K562 (cell line): Measurements from ENCODE around the gene PPIH. TPM values are rescaled to one million over a fixed set of nuclear protein-coding genes. Genes with fewer than 3 reads are reported as not detected.

Source experiments
- CHD4 ChIP-seq: fragments of 200-600 bp; sonication (generic); IDR thresholded peaks from 3 replicates; pipeline ENCODE4 v1.6.1; 2012; ENCODE audit warnings: low read depth, mild to moderate bottlenecking, mixed read lengths, low read length, inconsistent platforms; ENCODE audit not compliant: insufficient read depth, insufficient replicate concordance, poor library complexity, severe bottlenecking
- EGR1 ChIP-seq: fragments of 450-650 bp; conservative IDR thresholded peaks from 2 replicates; pipeline ENCODE4 v1.6.1; 2017; ENCODE audit warnings: mild to moderate bottlenecking
- ETV6 ChIP-seq, 3 experiments: fragments of 150-350 bp in 1 of 3; sonication (generic) in 1 of 3; formaldehyde crosslinking in 1 of 3; IDR thresholded peaks; 2 replicates each; pipeline versions ENCODE4 v1.6.1 to v1.8.0; 2014 to 2022; ENCODE audit warnings: borderline replicate concordance in 2 of 3, low read depth in 2 of 3, antibody characterized with exemption in 1 of 3, low read length in 1 of 3, mild to moderate bottlenecking in 1 of 3, missing genetic modification reagents in 1 of 3
- HNRNPH1 ChIP-seq: fragments of 200-400 bp; formaldehyde crosslinking; optimal IDR thresholded peaks from 2 replicates; pipeline ENCODE3; 2017; ENCODE audit warnings: low read depth, mild to moderate bottlenecking, low read length, moderate library complexity
- NELFE ChIP-seq: IDR thresholded peaks from 2 replicates; pipeline ENCODE4 v1.6.1; 2011; ENCODE audit warnings: mild to moderate bottlenecking; ENCODE audit not compliant: insufficient read depth, insufficient read length
- NRF1 ChIP-seq, 2 experiments: fragments of 450-650 bp; IDR thresholded peaks in 1 of 2; conservative IDR thresholded peaks in 1 of 2; 2 replicates each; pipeline ENCODE4 v1.6.1; 2014; ENCODE audit warnings: mild to moderate bottlenecking in 2 of 2
- SMAD4 ChIP-seq: fragments of 250-450 bp; sonication (Bioruptor Pico); conservative IDR thresholded peaks from 2 replicates; pipeline ENCODE4 v1.8.0; 2021; ENCODE audit warnings: inconsistent platforms, mild to moderate bottlenecking, moderate library complexity
- SP1 ChIP-seq: sonication (generic); formaldehyde crosslinking; IDR thresholded peaks from 2 replicates; pipeline ENCODE4 v1.8.1; 2022; ENCODE audit warnings: mild to moderate bottlenecking, missing genetic modification reagents
- TRIM28 ChIP-seq: fragments of 450-650 bp; IDR thresholded peaks from 2 replicates; pipeline ENCODE4 v1.6.1; 2017
- WHSC1 ChIP-seq: IDR thresholded peaks from one replicate; pipeline ENCODE4 v1.6.1; 2012; ENCODE audit warnings: low read length, control low read depth, inconsistent platforms
- ZNF644 ChIP-seq: fragments of 200-800 bp; sonication (Bioruptor generic); IDR thresholded peaks from 2 replicates; pipeline ENCODE4 v1.6.1; 2016; ENCODE audit warnings: low read depth, missing genetic modification characterization, missing compliant biosample characterization
- ZNF695 ChIP-seq: fragments of 450-650 bp; formaldehyde crosslinking; IDR thresholded peaks from 2 replicates; pipeline ENCODE4 v1.4.0; 2020; ENCODE audit warnings: mild to moderate bottlenecking, moderate library complexity
- ZNF77 ChIP-seq: fragments of 250-450 bp; sonication (Bioruptor Pico); IDR thresholded peaks from 2 replicates; pipeline ENCODE4 v1.5.0; 2020
- polyA plus RNA-seq, 8 experiments: library from polyadenylated mRNA; depleted of rRNA in 4 of 8; stranded (reverse) in 5 of 8; unstranded in 3 of 8; fragments of >200 nt; fragmentation: Nextera tagmentation in 2 of 8; fragmentation: Illumina TruSeq in 1 of 8; extraction: Ambion mirVana in 2 of 8; extraction: Trizol in 1 of 8; gene quantifications; 2 replicates each; pipeline versions ENCODE4 v1.2.1 to v1.2.3, GENCODE V29; 2011 to 2014; ENCODE audit warnings: inconsistent platforms in 1 of 8, missing spikeins in 1 of 8
- total RNA-seq, 7 experiments: library from RNA; depleted of rRNA in 6 of 7; stranded (reverse); fragments of >200 nt in 6 of 7; fragmentation: Illumina TruSeq in 2 of 7; extraction: Trizol in 2 of 7; gene quantifications; 2 replicates each; pipeline versions ENCODE4 v1.2.1 to v1.2.3, GENCODE V29; 2011 to 2021; ENCODE audit warnings: low replicate concordance in 1 of 7
- TF ChIP-seq, protein P1 (sequence below): sonication (generic); IDR thresholded peaks from 2 replicates; pipeline ENCODE4 v1.6.1; 2016
- TF ChIP-seq, protein P2 (sequence below): sonication (generic); formaldehyde crosslinking; IDR thresholded peaks from 2 replicates; pipeline ENCODE4 v1.8.1; 2022; ENCODE audit warnings: missing genetic modification reagents
- TF ChIP-seq, protein P3 (sequence below): fragments of 250-450 bp; sonication (Bioruptor Pico); IDR thresholded peaks from 2 replicates; pipeline ENCODE4 v1.8.0; 2021; ENCODE audit warnings: moderate library complexity, mild to moderate bottlenecking, inconsistent platforms

PPIH gene
- total and polyA plus RNA-seq, 9 of the 15 experiments (the other 6 are each of a cell fraction or from before 2014, with no cell fraction given): 197 to 470 (median 277) TPM

DNA sequence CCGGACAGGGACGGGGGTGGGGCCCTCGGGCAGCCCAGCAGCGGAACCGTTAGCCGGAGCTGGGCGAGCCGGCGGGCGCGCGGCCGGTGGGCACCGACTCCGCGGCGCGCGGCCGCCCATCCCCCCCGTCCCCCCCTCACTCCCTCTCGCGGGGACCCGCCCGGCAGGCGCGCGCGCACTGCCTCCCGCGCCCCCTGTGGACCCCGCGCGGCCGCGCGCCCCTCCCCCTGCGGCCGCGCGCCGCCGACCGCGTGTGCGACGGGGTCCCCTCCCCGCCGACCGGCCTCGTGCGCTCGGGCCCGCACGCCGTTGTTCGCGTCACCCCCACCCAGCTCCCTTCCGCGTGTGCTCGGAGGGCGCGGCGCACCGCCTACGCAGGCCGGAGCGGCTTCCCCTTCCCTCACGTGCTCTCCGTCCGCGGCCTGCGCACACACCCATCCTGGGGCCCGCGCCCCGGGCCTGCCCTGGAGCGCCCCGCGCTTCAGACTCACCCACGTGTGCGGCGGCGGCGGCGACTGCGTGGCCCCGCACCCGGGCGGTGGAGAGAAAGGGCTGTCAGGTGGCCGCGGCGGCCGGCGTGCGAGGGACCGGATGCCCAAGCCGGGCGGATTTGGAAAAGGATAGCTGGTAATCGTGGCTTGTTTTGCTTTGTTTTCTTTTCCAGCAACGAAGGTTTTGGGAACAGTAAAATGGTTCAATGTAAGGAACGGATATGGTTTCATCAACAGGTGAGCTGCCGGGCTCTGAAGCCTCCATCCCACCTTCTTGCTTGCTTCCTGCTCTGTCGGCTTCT, 24.7 kb downstream of the PPIH start (continued):
- TF ChIP-seq ETV6 (IDR thresholded peaks at IDR 0.05; ENCODE audit: borderline replicate concordance in 1 of 2, low read depth in 2 of 2, low read length in 1 of 2) (no peak; a peak in 1 of 4 replicates), ETV6 (CRISPR knock-in tag; IDR thresholded peaks at IDR 0.05; ENCODE audit: borderline replicate concordance) (peak; percentile 22; the same call in 1 of the 2 replicates), HNRNPH1 (no peak), TRIM28 (no peak; the same call in 1 of the 2 replicates), CHD4 (no peak), NRF1 (conservative IDR thresholded peaks at IDR 0.05 in 1 of 2, IDR thresholded peaks at IDR 0.05 in 1 of 2) (peak; percentile 83 to 86), ZNF644 (no peak), SP1 (CRISPR knock-in tag) (peak; percentile 27; the same call in 1 of the 2 replicates), ZNF77 (CRISPR knock-in tag) (no peak), ZNF695 (CRISPR knock-in tag) (0 out of 2 replicates have a peak, but pooled peaks have one; percentile 37), NELFE (no peak), EGR1 (peak; percentile 95), SMAD4 (CRISPR knock-in tag) (peak; percentile 84), WHSC1 (no peak)
- TF ChIP-seq, protein P1, sequence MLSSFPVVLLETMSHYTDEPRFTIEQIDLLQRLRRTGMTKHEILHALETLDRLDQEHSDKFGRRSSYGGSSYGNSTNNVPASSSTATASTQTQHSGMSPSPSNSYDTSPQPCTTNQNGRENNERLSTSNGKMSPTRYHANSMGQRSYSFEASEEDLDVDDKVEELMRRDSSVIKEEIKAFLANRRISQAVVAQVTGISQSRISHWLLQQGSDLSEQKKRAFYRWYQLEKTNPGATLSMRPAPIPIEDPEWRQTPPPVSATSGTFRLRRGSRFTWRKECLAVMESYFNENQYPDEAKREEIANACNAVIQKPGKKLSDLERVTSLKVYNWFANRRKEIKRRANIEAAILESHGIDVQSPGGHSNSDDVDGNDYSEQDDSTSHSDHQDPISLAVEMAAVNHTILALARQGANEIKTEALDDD: no peak
- TF ChIP-seq, protein P2, sequence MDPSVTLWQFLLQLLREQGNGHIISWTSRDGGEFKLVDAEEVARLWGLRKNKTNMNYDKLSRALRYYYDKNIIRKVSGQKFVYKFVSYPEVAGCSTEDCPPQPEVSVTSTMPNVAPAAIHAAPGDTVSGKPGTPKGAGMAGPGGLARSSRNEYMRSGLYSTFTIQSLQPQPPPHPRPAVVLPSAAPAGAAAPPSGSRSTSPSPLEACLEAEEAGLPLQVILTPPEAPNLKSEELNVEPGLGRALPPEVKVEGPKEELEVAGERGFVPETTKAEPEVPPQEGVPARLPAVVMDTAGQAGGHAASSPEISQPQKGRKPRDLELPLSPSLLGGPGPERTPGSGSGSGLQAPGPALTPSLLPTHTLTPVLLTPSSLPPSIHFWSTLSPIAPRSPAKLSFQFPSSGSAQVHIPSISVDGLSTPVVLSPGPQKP (CRISPR knock-in tag): no peak
- TF ChIP-seq, protein P3, sequence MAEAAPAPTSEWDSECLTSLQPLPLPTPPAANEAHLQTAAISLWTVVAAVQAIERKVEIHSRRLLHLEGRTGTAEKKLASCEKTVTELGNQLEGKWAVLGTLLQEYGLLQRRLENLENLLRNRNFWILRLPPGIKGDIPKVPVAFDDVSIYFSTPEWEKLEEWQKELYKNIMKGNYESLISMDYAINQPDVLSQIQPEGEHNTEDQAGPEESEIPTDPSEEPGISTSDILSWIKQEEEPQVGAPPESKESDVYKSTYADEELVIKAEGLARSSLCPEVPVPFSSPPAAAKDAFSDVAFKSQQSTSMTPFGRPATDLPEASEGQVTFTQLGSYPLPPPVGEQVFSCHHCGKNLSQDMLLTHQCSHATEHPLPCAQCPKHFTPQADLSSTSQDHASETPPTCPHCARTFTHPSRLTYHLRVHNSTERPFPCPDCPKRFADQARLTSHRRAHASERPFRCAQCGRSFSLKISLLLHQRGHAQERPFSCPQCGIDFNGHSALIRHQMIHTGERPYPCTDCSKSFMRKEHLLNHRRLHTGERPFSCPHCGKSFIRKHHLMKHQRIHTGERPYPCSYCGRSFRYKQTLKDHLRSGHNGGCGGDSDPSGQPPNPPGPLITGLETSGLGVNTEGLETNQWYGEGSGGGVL (CRISPR knock-in tag): no peak
